Thoracic aorta (tissue), 2 donors: Measurements from ENCODE around the gene SORBS1. TPM values are rescaled to one million over a fixed set of nuclear protein-coding genes. Genes with fewer than 3 reads are reported as not detected.

Source experiments
- ATAC-seq: fragments of 150-250 bp; one replicate; pipeline ENCODE4 v1.8.0; 2017; ENCODE audit warnings: low read depth; ENCODE audit not compliant: insufficient number of reproducible peaks, low FRiP score
- DNase-seq: peaks from one replicate; pipeline ENCODE4 v3.0.0-alpha.2; 2020; ENCODE audit warnings: low spot score
- H3K27ac ChIP-seq, 2 donors: fragments of 200-600 bp; sonication (generic); 1 replicate in 1 of 2; 2 replicates in 1 of 2; pipeline ENCODE4 v1.5.1; 2016; ENCODE audit warnings: mild to moderate bottlenecking in 2 of 2, moderate library complexity in 2 of 2
- H3K27me3 ChIP-seq: fragments of 200-600 bp; sonication (generic); replicated peaks from 2 replicates; pipeline ENCODE4 v1.6.0; 2016; ENCODE audit warnings: mild to moderate bottlenecking; ENCODE audit not compliant: insufficient read depth
- H3K36me3 ChIP-seq: fragments of 200-600 bp; sonication (generic); one replicate; pipeline ENCODE4 v1.5.1; 2016
- H3K4me1 ChIP-seq, 2 donors: fragments of 200-600 bp; sonication (generic); 1 replicate in 1 of 2; 2 replicates in 1 of 2; pipeline versions ENCODE4 v1.5.1 to v1.6.0; 2016; ENCODE audit warnings: low read depth in 2 of 2, mild to moderate bottlenecking in 1 of 2; ENCODE audit not compliant: control insufficient read depth in 1 of 2
- H3K4me3 ChIP-seq: fragments of 200-600 bp; sonication (generic); 2 replicates; pipeline ENCODE4 v1.5.1; 2016; ENCODE audit warnings: mild to moderate bottlenecking
- H3K9me3 ChIP-seq: fragments of 200-600 bp; sonication (generic); 2 replicates; pipeline ENCODE4 v1.5.1; 2016
- CTCF ChIP-seq: fragments of 200-600 bp; sonication (generic); IDR thresholded peaks from one replicate; pipeline ENCODE4 v1.5.1; 2019; ENCODE audit warnings: antibody characterized with exemption
- total RNA-seq, 2 donors: library from RNA; depleted of rRNA; stranded (reverse); fragments of >200 nt; gene quantifications; one replicate each; pipeline versions ENCODE4 v1.1.0 to v1.2.3, GENCODE V29; 2016

The SORBS1 gene
- total RNA-seq, 2 donors from 2014 or later = 1,110 to 1,659 TPM

GRCh38 chr10:95414844-95415485 is 146.2 kb downstream of the SORBS1 start:
- Histone ChIP-seq H3K27me3 (no peaks in the 10 kb centered on the region), H3K4me3 (peak overlapping the region; percentile 51), H3K9me3 (no peaks in the 10 kb centered on the region), H3K4me1 (peaks cover 63 to 99% of the 10 kb centered on the region in 2 donors), H3K36me3 (peaks cover 46% of the 10 kb centered on the region), H3K27ac (peak overlapping the region; percentile 90 to 95)
- ATAC-seq = peak; percentile 24
- no peak for DNase-seq
- TF ChIP-seq CTCF = no peak

- no peaks in the 10 kb centered on the region for H3K27me3 ChIP-seq
- no peak for TF ChIP-seq CTCF
- peaks cover 63 to 99% of the 10 kb centered on the region in 2 donors for H3K4me1 ChIP-seq
- H3K36me3 ChIP-seq = peaks cover 49% of the 10 kb centered on the region
- DNase-seq (no peak), ATAC-seq (no peak)
- H3K4me3 ChIP-seq = peak overlapping the region; percentile 33
- H3K9me3 ChIP-seq = no peaks in the 10 kb centered on the region
- peak overlapping the region; percentile 90 to 95 for H3K27ac ChIP-seq
Observed at GRCh38 chr10:95414016-95414830, 146.9 kb downstream of the SORBS1 start.

- peak overlapping the region; percentile 90 to 95 for H3K27ac ChIP-seq
- no peak overlapping the region for H3K4me3 ChIP-seq
- DNase-seq = no peak
- no peaks in the 10 kb centered on the region for H3K27me3 ChIP-seq
- H3K36me3 ChIP-seq = peaks cover 44% of the 10 kb centered on the region
- H3K4me1 ChIP-seq = peaks cover 67 to 98% of the 10 kb centered on the region in 2 donors
- ATAC-seq = no peak
- no peaks in the 10 kb centered on the region for H3K9me3 ChIP-seq
- TF ChIP-seq CTCF = no peak
Observed at GRCh38 chr10:95413588-95413987, 147.6 kb downstream of the SORBS1 start.

- DNase-seq (no peak), ATAC-seq (no peak)
- H3K36me3 ChIP-seq = peaks cover 45% of the 10 kb centered on the region
Observed at GRCh38 chr10:95411635-95412034, 149.5 kb downstream of the SORBS1 start.

More at GRCh38 chr10:95411635-95412034, 149.5 kb downstream of the SORBS1 start:
- TF ChIP-seq CTCF = no peak
- Histone ChIP-seq H3K4me3 (no peak overlapping the region), H3K9me3 (no peaks in the 10 kb centered on the region), H3K27me3 (no peaks in the 10 kb centered on the region), H3K27ac (peak overlapping the region; percentile 90 to 95), H3K4me1 (peaks cover 66 to 96% of the 10 kb centered on the region in 2 donors)
